ENCODE measurements around the gene TNNT2. TPM values are rescaled to one million over a fixed set of nuclear protein-coding genes. Genes with fewer than 3 reads are reported as not detected.

Gene TNNT2
- total RNA-seq, 1 experiment from 2014 or later = not detected

DNA sequence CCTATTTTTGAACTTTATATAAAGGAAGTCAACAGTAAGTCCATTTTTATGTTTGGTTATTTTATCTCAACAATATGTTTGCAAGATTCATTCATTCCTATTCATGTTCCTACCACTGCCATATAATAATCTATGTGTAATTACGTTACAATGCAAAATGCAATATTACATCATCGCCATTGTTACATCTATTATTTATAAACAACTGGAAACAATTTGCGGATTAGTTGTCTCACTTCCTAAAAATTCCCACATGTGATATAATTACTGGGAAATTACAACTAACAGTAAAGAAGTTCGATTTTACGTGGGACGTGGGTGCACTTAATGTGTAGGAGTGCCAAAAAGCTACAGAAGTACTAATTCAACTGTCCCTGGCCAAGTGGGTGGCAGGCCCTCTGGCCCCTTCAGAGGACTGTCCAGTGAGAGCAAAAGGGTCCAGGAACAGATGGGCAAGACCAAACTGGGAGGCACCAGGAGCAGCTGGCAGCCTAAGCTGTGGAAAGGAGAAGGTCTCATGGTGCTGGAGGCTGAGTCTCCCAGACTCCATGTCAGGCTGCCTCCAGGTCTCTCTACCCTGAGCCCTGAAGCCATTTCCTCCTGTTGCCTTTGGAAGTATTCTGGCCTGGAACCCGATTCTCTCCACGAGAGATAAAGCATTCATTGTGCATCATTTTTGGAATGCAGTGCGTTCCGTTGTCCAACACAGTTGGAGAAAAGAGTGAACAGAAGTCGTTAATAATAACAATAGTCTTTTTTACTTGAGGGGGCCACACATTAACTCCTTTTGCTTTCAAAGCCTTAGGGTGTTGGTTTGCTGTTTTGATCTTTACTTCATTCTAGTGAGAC is 42.9 kb downstream of the TNNT2 start:
- no peak for DNase-seq (ENCODE audit: low read depth)

DNA sequence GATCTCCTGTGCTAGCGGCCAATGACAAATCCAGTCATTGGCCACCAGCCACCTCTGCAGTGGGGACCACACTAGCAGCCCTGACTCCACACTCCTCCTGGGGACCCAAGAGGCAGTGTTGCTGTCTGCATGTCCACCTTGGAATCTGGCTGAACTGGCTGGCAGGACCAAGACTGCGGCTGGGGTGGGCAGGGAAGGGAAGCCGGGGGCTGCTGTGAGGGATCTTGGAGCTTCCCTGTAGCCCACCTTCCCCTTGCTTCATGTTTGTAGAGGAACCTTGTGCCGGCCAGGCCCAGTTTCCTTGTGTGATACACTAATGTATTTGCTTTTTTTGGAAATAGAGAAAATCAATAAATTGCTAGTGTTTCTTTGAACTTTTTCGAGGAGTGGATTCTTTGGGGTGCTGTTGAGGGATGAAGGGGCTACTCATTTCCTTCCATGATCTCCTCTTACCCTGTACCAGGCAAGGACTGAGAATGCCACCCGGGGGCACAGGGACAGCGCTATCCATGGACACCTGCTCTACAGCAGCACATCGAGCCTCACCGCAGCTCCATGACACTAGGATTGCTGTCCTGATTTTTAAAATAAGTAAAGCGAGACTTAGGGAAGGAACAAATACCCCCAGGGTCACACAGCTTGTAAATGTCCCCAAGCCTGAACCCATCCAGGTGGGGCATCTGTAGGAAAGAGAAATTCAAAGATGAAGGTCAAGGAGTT is 44.7 kb downstream of the TNNT2 start:
- DNase-seq (ENCODE audit: low read depth) = no peak

DNA sequence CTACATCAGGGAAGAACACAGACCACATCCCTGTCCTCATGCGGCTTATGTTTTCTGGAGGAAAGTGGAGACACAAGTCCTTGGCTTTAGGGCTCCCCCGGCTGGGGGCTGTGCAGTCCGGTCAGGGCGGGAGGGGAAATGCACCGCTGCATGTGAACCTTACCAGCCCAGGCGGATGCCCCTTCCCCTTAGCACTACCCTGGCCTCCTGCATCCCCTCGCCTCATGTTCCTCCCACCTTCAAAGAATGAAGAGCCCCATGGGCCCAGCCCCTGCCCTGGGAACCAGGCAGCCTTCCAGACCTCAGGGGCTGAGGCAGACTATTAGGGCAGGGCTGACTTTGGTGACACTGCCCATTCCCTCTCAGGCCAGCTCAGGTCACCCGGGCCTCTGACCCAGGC is 45.5 kb downstream of the TNNT2 start:
- DNase-seq (ENCODE audit: low read depth) = no peak

DNA sequence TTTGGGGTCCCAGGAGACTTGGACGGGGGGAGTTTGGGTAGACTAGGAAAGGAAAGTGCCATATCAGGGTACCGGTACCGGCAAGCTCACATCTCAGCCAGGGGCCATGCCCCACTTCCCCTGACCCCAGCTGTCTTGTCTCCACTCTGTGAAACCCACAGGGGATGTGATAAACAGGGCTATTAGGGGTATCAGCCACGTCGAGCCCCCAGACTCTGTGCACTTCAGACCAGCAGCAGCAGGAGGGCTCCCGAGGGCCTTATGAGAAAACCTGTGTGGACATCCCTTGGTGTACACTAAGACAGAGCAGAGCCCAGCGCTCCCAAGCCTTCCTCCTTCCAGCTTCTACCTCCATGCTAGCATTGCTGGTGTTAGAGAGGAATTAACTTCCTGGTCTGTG is 46.3 kb downstream of the TNNT2 start:
- no peak for DNase-seq (ENCODE audit: low read depth)

DNA sequence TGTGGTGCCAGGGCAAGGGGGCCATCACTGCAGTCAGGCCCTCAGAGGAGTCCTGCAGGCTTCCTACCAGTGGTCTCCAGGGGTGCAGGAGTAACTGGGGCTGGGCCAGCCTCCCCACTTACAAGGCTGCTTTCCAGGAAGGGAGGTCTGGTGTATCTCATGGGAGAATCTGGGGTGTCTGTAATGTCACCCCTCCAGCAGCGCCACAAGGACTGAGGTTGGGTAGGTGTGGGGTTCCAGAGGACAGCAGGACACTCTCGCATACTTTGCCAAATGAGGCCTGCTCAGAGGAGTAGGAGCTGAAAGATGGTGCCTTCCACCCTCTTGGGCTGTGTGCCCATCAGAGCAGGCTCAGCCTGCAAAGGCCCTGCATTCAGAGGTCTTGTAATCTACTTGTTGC is 46.9 kb downstream of the TNNT2 start:
- DNase-seq (ENCODE audit: low read depth) = no peak

DNA sequence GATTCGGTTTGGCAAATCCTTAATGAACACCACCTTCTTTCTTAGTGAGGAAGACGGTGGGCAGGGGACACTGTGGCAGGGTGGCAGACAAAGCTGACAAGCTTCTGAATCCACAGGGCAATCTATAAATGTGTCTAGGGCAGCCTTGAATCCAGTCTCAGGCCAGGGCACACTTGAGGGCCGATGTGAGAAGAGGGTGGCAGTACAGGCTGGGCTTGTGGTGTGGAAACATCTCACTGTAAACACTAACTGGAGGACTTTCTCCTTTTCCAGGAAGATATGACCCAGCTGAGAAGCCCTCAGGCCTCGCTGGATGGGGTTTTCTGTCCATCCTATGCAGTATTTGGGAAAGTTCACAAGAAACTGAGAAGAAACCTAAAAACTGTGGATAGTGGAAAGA is 47.7 kb downstream of the TNNT2 start:
- no peak for DNase-seq (ENCODE audit: low read depth)

DNA sequence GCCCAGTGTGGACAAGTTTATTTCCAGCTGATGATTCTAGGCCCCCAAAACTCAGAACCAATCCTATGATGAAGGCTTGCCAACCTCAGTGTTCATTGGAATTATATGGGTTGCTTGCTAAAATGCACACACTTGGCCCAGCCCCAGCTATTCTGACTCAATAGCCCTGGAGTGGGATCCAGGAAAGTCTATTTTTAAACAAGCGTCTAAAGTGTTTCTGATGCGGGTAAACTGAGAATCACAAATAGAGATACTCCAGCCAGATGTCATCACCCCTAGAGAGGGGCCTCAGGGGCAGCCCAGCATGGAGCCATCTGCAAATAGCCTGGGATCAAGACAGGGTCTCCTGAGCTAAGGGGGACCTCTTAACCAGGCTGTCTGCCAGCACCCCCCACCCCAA is 48.2 kb downstream of the TNNT2 start:
- no peak for DNase-seq (ENCODE audit: low read depth)

DNA sequence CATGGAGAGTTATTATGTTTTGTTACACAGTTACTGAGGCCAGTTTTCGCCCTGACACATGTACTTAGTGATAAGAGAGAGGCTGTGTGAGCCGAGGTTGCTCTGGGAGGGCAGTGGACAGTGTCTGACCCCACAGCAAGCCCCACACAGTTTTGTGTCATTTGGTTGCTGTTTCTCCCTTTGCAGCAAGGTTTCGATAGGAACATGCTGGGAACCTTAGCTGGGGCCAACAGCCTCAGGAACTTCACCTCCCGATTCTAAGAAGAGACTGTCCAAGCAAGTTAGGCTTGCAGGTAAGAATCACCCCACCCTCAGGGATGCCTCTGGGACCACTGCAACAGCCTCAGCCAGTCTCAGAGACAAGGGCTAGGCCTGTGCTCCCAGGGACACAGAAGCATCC is 48.9 kb downstream of the TNNT2 start:
- DNase-seq (ENCODE audit: low read depth) = no peak

DNA sequence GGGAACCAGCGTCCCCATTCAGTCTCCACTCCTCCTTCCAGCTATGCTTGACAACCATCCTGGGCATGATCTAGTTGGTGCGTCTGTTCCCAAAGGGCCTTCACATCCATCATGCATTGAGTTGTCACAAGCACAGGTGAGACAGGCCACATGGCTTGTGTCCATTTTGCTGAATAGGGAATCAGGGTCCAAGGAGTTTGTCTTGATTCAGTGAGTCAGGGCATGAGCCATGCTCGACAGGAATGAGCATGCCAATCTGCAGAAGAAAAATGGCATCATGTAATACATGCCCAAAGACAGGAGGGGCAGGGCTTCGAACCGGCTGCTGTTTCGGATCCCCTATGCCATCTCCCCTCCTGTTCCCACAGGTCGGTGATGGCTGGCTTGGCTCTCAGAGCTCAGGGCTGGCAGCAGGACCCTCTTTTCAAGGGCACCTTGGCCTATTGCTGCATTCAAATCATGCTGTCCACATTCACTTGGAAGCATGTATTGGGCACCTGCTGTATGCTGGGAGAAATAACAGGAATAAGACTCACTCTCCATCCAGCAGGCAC is 49.7 kb downstream of the TNNT2 start:
- DNase-seq (ENCODE audit: low read depth) = no peak

DNA sequence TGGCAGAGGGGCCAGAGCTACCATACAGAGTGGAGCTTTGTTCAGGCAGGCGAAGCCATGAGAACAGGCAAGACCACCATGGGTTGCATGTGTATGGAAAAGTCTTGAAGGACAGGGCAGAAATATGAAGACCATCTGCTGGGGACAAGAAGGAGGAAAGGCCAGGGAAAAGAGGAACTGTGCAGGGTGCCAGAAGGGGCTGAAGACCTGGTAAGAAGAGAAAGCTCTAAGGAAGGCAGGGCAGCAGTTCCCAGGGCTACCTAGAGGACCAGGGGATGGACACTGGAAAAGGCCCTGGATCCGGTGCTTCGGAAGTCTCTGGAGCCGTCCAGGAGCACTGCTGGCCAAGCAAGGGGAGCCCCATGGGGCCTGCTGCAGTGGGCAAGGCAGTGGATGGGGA is 50.8 kb downstream of the TNNT2 start:
- no peak for DNase-seq (ENCODE audit: low read depth)

DNA sequence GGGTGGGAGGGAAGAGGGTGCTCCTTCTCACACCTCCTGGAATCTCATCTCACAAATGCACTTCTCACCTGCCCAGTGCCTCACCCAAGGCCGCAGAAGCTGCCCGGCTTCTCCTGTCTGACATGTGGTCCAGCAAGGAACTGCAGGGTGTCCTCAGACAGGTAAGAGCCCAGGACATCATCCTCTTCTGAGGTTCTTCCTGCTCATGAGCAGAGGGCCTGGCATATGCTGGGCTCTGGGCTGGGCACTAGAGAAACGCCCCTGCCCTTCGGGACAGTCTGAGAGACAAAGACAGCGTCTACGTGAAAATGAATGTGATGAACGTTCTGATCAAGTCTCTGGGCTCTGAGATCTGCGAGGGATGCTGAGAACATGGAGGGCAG is 51.8 kb downstream of the TNNT2 start:
- no peak for DNase-seq (ENCODE audit: low read depth)

DNA sequence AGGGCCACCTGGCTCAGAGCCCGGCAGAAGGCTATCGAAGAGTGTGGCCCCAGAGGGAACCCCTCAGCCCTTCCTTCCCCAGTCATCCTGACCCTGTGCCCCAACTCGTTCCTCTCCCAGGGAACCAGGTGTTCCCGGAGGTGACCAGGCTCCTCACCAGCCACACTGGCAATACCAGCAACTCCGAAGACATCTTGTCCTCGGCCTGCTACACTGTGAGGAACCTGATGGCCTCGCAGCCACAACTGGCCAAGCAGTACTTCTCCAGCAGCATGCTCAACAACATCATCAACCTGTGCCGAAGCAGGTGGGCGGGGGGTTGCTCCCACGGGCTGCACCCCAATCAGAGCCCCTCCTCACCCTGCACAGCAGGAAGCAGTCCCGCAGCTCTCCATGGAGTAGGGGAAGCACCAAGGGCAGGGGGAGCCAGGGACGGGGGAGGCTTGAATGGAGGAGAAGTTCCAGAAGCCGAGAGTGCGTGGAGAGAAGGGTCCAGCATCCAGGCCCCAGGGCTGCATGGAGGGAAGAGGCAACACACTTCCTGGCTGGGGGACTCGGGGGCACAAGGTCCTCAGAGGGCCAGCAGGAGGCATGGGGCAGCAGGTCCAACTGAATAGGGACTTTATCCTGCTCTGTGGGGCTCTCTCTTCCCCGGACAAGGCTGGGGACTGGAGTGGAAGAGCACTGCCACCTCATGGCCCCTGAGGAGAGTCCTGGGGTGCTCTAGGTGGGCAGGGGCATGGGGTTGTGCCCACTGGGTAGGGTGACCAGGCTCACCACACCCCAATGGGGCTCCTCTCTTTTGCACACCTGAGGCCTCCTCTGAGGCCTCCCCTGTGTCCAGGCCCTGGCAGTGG is 52.4 kb downstream of the TNNT2 start:
- no peak for DNase-seq (ENCODE audit: low read depth)

DNA sequence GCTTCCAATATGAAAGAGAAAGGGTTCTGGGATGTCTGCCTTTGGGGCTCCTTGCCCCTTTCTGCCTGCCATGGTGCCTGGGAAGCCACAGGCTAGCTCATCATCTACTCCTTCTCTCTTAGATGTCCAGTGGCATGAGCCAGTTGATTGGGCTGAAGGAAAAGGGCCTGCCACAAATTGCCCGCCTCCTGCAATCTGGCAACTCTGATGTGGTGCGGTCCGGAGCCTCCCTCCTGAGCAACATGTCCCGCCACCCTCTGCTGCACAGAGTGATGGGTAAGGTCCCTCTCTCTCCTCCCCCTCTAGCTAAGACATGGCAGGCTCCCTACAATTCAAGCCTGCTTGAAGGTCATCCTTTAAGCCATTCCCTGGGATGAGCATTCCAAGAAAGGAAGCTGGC is 53.2 kb downstream of the TNNT2 start:
- no peak for DNase-seq (ENCODE audit: low read depth)

DNA sequence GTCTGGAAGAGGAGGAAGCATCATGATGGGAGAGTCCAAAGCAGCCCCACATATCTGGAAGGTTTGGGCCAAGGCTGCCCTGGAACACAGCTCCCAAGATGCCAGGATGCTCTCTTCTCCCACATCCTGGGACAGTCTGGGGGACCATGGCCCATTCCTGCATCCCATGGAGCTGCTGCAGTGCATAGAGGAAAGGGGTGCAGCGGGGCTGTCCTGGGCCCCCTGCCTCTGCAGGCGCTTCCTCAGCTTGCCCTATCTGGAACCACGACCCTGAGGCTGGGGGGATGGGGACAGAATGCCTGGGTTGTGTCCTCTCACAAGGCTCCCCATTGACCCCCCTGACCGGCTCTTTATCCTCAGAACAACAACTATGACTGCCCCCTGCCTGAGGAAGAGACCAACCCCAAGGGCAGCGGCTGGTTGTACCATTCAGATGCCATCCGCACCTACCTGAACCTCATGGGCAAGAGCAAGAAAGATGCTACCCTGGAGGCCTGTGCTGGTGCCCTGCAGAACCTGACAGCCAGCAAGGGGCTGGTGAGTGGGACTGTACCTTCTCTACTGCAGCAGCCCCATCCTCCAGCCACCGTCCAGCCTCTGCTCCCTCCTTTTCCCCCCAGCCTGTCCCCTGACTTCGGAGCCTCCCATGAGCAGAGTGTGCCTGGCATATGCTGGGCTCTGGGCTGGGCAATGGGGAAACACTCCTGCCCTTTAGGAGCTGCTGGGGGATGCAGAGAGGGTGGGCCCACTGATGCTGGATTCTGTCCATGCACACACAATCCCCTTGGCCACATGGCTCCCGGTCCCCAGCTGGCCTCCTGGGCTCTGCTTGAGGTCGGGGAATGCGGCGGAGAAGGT is 54.6 kb downstream of the TNNT2 start:
- no peak for DNase-seq (ENCODE audit: low read depth)

DNA sequence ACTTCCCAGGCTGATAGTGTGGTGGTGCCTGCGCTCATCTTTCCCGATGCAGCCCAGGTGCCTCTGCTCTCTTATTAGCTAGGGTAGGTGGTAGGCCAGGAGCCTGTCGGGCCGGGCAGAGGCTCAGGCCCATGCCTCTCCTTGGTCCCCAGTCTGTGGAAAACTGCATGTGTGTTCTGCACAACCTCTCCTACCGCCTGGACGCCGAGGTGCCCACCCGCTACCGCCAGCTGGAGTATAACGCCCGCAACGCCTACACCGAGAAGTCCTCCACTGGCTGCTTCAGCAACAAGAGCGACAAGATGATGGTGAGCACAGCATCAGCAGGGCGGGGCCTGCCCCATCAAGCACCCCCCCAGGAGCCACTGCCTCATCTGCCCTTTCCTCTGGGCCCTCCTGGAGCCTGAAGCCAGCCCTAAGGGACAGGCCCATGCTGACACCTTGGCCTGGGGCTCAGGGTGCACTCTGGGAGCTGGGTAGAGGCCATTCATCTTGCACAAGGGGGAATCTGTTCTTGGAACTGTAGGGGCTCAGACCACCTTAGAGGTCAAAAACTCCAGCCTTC is 55.6 kb downstream of the TNNT2 start:
- DNase-seq (ENCODE audit: low read depth) = no peak

DNA sequence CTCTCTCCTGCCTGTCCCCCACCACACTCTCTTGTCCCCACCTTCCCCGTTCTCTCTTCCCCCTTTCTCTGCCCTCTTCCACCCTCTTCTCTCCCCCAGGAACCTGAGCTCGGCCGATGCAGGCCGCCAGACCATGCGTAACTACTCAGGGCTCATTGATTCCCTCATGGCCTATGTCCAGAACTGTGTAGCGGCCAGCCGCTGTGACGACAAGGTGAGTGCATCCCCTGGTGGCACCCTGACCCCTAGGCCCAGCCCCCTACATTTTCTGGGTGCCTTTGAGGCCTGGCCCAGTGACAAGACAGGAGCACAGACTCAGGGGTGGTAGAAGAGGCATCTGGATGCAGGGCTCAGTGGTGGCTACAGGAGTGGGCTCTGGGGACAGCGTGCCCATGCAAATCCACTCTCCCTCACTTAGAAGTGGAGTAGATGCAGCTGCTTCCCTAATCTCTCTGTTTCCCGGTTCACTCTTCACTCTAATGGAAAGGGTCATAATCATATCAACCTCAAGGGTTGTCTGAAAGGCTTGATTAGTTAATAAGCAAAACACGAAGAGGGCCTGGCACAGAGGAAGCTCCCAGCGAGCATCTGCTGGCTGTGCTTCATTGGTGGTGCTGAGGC is 57.2 kb downstream of the TNNT2 start:
- DNase-seq (ENCODE audit: low read depth) = no peak

DNA sequence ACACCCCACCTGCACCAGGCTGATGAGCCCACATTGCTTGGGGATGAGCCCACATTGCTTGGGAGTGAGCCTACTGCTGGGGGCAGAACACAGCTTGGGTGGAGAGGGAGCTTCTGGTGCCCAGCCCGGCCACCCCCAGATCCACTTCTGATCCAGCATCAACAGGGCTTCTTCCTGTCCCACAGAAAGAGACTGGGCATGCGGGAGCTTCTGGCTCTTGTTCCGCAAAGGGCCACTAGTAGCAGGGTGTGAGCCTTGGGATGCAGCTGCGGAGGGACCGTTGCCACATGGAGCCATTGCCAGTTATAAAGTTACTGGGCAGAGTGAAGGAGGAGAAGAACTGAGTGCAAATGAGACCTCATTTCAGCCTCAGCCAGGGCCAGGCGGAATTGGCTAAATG is 57.8 kb downstream of the TNNT2 start:
- no peak for DNase-seq (ENCODE audit: low read depth)

DNA sequence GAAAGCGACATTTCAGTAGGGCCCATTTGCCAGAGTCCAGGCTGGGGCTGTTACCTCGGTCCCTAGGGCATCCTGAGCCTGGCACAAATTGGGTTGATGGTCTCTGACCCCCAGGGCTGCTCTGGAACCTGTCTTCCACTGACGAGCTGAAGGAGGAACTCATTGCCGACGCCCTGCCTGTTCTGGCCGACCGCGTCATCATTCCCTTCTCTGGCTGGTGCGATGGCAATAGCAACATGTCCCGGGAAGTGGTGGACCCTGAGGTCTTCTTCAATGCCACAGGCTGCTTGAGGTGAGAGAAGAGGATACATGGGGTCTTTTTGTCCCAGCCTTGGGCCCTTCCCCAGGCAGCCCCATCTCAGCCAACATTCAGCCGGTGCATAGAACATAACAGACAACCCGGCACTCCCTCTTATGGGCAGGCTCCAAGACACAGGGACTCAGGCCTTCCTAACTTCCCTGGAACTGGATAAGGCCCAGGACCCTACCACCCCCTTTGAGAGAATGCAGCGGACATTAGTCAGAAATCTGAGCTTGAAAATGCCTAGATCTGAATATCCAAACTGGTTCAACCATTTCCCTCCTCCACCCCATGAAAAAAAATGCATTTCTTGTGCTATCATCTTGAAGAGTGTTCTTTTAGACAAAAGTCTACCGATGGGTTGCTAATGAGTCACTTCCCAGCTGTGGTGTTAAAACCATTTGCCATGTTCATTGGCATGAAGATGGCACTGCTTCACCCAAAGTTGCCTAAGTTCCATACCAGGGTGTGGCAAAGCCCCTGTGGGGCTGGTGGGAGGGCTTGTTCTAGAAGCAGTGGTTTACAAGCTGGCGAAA is 58.8 kb downstream of the TNNT2 start:
- DNase-seq (ENCODE audit: low read depth) = no peak

DNA sequence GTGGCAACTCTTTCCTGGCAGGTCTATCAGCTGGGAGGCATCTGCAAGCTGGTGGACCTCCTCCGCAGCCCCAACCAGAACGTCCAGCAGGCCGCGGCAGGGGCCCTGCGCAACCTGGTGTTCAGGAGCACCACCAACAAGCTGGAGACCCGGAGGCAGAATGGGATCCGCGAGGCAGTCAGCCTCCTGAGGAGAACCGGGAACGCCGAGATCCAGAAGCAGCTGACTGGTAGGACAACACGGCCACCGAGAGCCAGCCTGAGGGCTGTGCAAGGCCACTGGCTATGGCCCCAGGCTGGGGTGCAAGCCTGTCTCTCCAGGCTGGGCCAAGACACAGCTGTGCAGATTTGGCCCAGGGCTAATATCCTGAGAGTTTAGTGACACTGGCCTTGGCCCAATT is 59.9 kb downstream of the TNNT2 start:
- no peak for DNase-seq (ENCODE audit: low read depth)

DNA sequence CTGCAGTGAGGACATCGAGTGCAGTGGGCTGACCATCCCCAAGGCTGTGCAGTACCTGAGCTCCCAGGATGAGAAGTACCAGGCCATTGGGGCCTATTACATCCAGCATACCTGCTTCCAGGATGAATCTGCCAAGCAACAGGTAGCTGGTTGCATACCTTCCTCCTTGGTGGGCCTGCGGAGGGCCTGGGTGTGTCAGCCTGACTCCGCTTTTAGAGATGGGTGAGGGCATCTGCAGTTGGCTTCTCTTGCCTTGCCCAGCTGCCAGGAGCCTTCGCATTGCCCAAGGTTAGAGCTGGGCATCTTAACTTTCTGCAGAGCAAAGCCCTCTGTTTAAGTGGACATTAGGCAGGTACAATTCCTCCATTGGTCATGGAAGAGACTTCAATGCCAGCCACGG is 60.9 kb downstream of the TNNT2 start:
- DNase-seq (ENCODE audit: low read depth) = no peak

All from M059J (cell line).